T-cell (primary cell): ENCODE results near the gene ALDH4A1. TPM values are rescaled to one million over a fixed set of nuclear protein-coding genes. Genes with fewer than 3 reads are reported as not detected.

ENCODE experiments used
- ATAC-seq, 4 experiments: fragments of 200-7000 bp in 3 of 4; fragments of 150-1000 bp in 1 of 4; cut with Tn5 transposase; replicated peaks in 1 of 4; 1 replicate in 3 of 4; 2 replicates in 1 of 4; pipeline ENCODE4 v1.10.0; 2021; ENCODE audit warnings: moderate library complexity in 3 of 4, mild to moderate bottlenecking in 2 of 4, moderate number of reproducible peaks in 1 of 4
- CTCF ChIA-PET, 2 donors: fragments of 300-600 bp; sonication (Branson Sonifier 250); formaldehyde crosslinking; loops; one replicate each; lab custom pipeline; 2022; ENCODE audit warnings: antibody characterized with exemption in 2 of 2; lab: Charles Lee
- POLR2A ChIA-PET, 2 donors: fragments of 300-600 bp; sonication (Branson Sonifier 250); formaldehyde crosslinking; loops; one replicate each; lab custom pipeline; 2022; ENCODE audit warnings: antibody characterized with exemption in 2 of 2; lab: Charles Lee
- DNase-seq, 35 experiments: peaks; one replicate each; pipeline versions ENCODE4 v3.0.0 to v3.0.0-alpha.2; 2013 to 2023
- H3K27ac ChIP-seq: one replicate; pipeline ENCODE4 v1.5.1; 2013; ENCODE audit warnings: low read length
- H3K27me3 ChIP-seq, 2 experiments: replicated peaks in 1 of 2; 1 replicate in 1 of 2; 2 replicates in 1 of 2; pipeline versions ENCODE4 v1.6.1 to v1.7.0; 2013; ENCODE audit warnings: low read length in 1 of 2, mixed read lengths in 1 of 2; ENCODE audit not compliant: control insufficient read depth in 2 of 2, insufficient read depth in 2 of 2; ENCODE audit errors: extremely low read depth in 1 of 2
- H3K36me3 ChIP-seq, 2 donors: 1 replicate in 1 of 2; 2 replicates in 1 of 2; pipeline versions ENCODE4 v1.6.1 to v1.7.0; 2013; ENCODE audit warnings: low read length in 1 of 2; ENCODE audit not compliant: control insufficient read depth in 2 of 2, insufficient read depth in 1 of 2; ENCODE audit errors: extremely low read depth in 1 of 2
- H3K4me1 ChIP-seq, 2 experiments: 1 replicate in 1 of 2; 2 replicates in 1 of 2; pipeline versions ENCODE4 v1.6.1 to v1.7.0; 2013; ENCODE audit warnings: low read length in 2 of 2, mixed read lengths in 1 of 2; ENCODE audit not compliant: insufficient read depth in 2 of 2, control insufficient read depth in 1 of 2; ENCODE audit errors: extremely low read depth in 1 of 2
- H3K4me3 ChIP-seq, 2 donors: 1 replicate in 1 of 2; 2 replicates in 1 of 2; pipeline versions ENCODE4 v1.5.1 to v1.7.0; 2013; ENCODE audit warnings: mild to moderate bottlenecking in 2 of 2, low read length in 1 of 2, moderate library complexity in 1 of 2; ENCODE audit not compliant: control insufficient read depth in 1 of 2; ENCODE audit errors: extremely low read depth in 1 of 2
- H3K9me3 ChIP-seq: 2 replicates; pipeline ENCODE4 v1.7.0; 2013
- H3K27ac Mint-ChIP-seq, 2 donors: one replicate each; pipeline ENCODE4 v1.8.0; 2020 to 2021; ENCODE audit warnings: mild to moderate bottlenecking in 2 of 2, mixed read lengths in 2 of 2
- H3K27me3 Mint-ChIP-seq, 2 donors: one replicate each; pipeline ENCODE4 v1.8.0; 2021 to 2022; ENCODE audit warnings: mixed read lengths in 2 of 2
- H3K36me3 Mint-ChIP-seq: one replicate; pipeline ENCODE4 v1.8.0; 2021; ENCODE audit warnings: mixed read lengths
- H3K4me1 Mint-ChIP-seq, 3 donors: one replicate each; pipeline ENCODE4 v1.8.0; 2020 to 2022; ENCODE audit warnings: mixed read lengths in 3 of 3, mild to moderate bottlenecking in 1 of 3
- H3K4me3 Mint-ChIP-seq, 3 donors: one replicate each; pipeline ENCODE4 v1.8.0; 2020 to 2022; ENCODE audit warnings: mild to moderate bottlenecking in 3 of 3, mixed read lengths in 3 of 3, moderate library complexity in 3 of 3
- H3K9me3 Mint-ChIP-seq, 3 donors: one replicate each; pipeline ENCODE4 v1.8.0; 2020 to 2022; ENCODE audit warnings: mixed read lengths in 3 of 3
- WGBS: methylation state at CpG from one replicate; pipeline ENCODE4 v1.1.5; 2013; ENCODE audit warnings: missing lambda C conversion rate; ENCODE audit not compliant: insufficient coverage; 5-methylcytosine and 5-hydroxymethylcytosine counted together
- total RNA-seq, 35 experiments: library from RNA in 6 of 35; stranded (reverse) in 6 of 35; fragments of 120-200 nt in 1 of 35; gene quantifications; one replicate each; pipeline versions ENCODE4 v1.2.1 to v1.2.4 and lab custom pipeline; 2013 to 2026

Gene ALDH4A1, protein sequence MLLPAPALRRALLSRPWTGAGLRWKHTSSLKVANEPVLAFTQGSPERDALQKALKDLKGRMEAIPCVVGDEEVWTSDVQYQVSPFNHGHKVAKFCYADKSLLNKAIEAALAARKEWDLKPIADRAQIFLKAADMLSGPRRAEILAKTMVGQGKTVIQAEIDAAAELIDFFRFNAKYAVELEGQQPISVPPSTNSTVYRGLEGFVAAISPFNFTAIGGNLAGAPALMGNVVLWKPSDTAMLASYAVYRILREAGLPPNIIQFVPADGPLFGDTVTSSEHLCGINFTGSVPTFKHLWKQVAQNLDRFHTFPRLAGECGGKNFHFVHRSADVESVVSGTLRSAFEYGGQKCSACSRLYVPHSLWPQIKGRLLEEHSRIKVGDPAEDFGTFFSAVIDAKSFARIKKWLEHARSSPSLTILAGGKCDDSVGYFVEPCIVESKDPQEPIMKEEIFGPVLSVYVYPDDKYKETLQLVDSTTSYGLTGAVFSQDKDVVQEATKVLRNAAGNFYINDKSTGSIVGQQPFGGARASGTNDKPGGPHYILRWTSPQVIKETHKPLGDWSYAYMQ
- total RNA-seq (1 to 10 TPM in 4 of 5 donors, under 1 TPM in 1; 0.85 to 2.8 (median 2.2) TPM), total RNA-seq (lab: John Stamatoyannopoulos, UW) (0.84 to 7.9 (median 2.8) reads per million in 29 experiments)
- 1.1 TPM for total RNA-seq (2013)

DNA sequence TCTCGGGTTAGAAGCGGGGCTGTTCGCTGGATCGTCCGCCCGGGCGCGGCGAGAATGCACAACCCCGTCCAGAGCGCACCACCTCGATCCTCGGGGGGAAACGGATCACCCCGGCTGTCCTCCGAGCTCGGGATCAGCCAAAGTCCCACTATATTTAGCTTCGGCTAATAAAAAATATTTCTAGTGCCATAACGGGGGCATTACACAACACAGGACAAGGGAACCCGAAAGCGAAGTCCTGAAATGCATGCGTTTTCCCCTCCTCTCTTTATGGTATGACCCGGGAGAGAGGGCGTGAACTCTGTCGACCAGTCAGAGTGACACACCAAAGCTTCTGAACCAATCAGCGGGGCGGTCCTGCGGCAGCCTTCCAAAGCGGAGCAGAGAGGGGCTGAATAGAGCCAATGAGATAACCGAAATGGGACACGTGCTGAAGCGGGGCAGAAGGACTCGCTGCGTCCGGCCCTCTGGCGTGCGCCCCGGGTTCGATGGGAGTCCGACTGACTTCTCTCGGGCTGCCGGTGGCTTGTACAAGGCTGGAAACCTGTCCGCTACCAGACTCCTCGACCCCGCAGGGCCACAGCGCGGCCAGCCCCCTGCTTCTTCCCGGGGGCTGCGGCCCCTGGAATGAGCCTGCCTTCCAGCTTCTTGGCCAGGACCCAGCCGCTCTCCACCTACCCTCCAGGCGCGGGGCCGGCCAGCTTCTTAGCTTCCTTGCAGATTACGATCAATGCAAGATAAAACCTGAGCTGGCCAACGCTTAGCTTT is at the start of gene ALDH4A1:
ALDH4A1 (minus strand) TSS at position 33 of the 768 bp plus-strand sequence; CDS start at position 1, 32 bp downstream.
- Mint-ChIP-seq H3K27me3 (no peaks in the 10 kb centered on the region), H3K4me1 (peaks cover 30 to 47% (median 36%) of the 10 kb centered on the region in 3 donors), H3K36me3 (peaks cover under 1% of the 10 kb centered on the region), H3K9me3 (no peaks in the 10 kb centered on the region), H3K4me3 (peak within 1 kb of the TSS; percentile 88 to 91 (median 88)), H3K27ac (peak within 1 kb of the TSS; percentile 96 to 99)
- DNase-seq (peak; percentile 79 to 97 (median 92)), ATAC-seq (peak; percentile 95 to 98 (median 97))
- H3K27ac ChIP-seq: peak within 1 kb of the TSS; percentile 75
- no peaks in the 10 kb centered on the region for H3K9me3 ChIP-seq
- peak within 1 kb of the TSS; percentile 75 to 77 for H3K4me3 ChIP-seq
- H3K36me3 ChIP-seq: peaks cover 2 to 24% of the 10 kb centered on the region in 2 donors
- H3K27me3 ChIP-seq: no peaks in the 10 kb centered on the region
- WGBS: under 1% methylated on average over 48 of the region's 55 CpGs
- CTCF ChIA-PET: interaction anchor here in 1 of 2 donors (1.0 to 1.8 kb wide), 6 partner anchors 10 to 211 kb away, joined by 3 to 14 read pairs (median 5); partner anchors contain the start of gene IFFO2
- POLR2A ChIA-PET: interaction anchor here in 1 of 2 donors (0.6 to 1.0 kb wide), 3 partner anchors 14 to 300 kb away, joined by 3 to 5 read pairs (median 5); partner anchors contain the start of gene IFFO2
- peaks cover 16 to 33% of the 10 kb centered on the region in 2 experiments for H3K4me1 ChIP-seq

DNA sequence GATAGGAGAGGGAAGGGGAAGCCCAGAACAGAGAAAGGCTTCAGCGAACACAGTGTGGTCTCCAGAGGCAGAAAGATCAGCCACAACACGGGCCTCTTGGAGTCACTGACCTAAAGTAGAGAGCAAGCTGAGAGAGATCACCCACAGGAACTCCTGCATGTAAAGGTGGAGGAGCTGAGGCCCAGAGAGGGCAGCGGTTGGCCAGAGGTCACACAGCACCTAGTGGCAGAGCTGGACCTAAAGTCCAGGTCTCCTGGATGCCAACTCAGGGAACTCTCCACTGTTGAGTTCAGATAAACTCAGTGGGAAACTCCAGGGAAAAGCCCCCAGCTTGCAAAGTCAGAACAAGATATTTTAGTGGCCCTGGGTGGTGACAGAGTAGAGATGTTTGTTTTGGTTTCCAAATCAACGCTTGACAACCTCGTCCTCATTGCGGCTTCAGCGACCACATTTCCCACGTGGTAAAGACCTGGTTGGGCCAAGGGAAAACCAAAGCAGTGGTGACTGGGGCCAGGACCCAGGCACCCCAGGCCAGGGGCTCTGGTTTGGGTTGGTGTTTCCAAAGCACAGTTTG is 49.5 kb upstream of the ALDH4A1 start:
- ATAC-seq (peak in 3 of 4 experiments; percentile 11 to 56 (median 20)), DNase-seq (peak in 34 of 35 experiments; percentile 55 to 94 (median 76))
- Mint-ChIP-seq H3K9me3 (no peaks in the 10 kb centered on the region), H3K27me3 (no peaks in the 10 kb centered on the region), H3K36me3 (peaks cover 4% of the 10 kb centered on the region), H3K4me3 (peak overlapping the region; percentile 88 to 90 (median 89)), H3K4me1 (peaks cover 82 to 86% (median 84%) of the 10 kb centered on the region in 3 donors), H3K27ac (peak overlapping the region; percentile 99)
- H3K9me3 ChIP-seq: no peaks in the 10 kb centered on the region
- 4% methylated on average over 8 of the region's 8 CpGs for WGBS
- H3K36me3 ChIP-seq: no peaks in the 10 kb centered on the region
- CTCF ChIA-PET: interaction anchor here in 1 of 2 donors (1.0 to 2.6 kb wide), 4 partner anchors 26 to 45 kb away, joined by 3 to 9 read pairs (median 9); no protein-coding TSS in a partner anchor
- no peaks in the 10 kb centered on the region for H3K27me3 ChIP-seq
- peak overlapping the region; percentile 48 to 55 for H3K4me3 ChIP-seq
- POLR2A ChIA-PET: interaction anchor here in 1 of 2 donors (0.9 kb wide), 1 partner anchor 25 kb away, joined by 6 read pairs; no protein-coding TSS in a partner anchor
- peaks cover 66 to 82% of the 10 kb centered on the region in 2 experiments for H3K4me1 ChIP-seq
- H3K27ac ChIP-seq: peak overlapping the region; percentile 100

DNA sequence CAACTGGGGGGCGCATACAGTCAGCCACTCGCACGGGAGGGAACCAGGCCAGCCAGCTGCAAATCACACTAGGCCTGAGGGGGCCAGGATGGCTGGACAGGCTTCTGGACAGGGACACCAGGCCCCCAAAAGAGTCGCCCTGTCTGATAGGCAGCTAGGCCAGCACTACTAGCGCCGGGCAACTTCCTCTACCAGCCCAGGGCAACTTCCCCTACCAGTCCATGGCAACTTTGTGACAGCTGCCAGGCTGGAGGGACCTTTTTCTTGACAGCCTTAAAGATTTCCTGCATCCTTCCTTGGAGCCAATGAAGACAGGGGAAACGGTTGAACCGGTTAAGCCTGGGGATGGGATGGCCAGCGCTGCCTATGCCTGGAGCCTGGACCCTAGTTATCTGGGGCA is 49.1 kb upstream of the ALDH4A1 start:
- H3K36me3 Mint-ChIP-seq: peaks cover 4% of the 10 kb centered on the region
- no peaks in the 10 kb centered on the region for H3K27me3 Mint-ChIP-seq
- H3K27ac Mint-ChIP-seq: peak overlapping the region; percentile 99
- H3K27me3 ChIP-seq: no peaks in the 10 kb centered on the region
- peak in 13 of 35 experiments; percentile 12 to 47 (median 23) for DNase-seq
- 24% methylated on average over 7 of the region's 9 CpGs for WGBS
- peak overlapping the region; percentile 48 to 55 for H3K4me3 ChIP-seq
- H3K4me3 Mint-ChIP-seq: peak overlapping the region; percentile 88 to 90 (median 89)
- H3K36me3 ChIP-seq: no peaks in the 10 kb centered on the region
- peak overlapping the region; percentile 100 for H3K27ac ChIP-seq
- no peaks in the 10 kb centered on the region for H3K9me3 Mint-ChIP-seq
- POLR2A ChIA-PET: interaction anchor here in 1 of 2 donors (0.9 kb wide), 1 partner anchor 24 kb away, joined by 6 read pairs; no protein-coding TSS in a partner anchor
- H3K4me1 ChIP-seq: peaks cover 68 to 85% of the 10 kb centered on the region in 2 experiments
- CTCF ChIA-PET: interaction anchor here in 1 of 2 donors (1.7 to 2.6 kb wide), 4 partner anchors 24 to 44 kb away, joined by 8 to 9 read pairs (median 9); no protein-coding TSS in a partner anchor
- ATAC-seq: no peak
- no peaks in the 10 kb centered on the region for H3K9me3 ChIP-seq
- peaks cover 87 to 89% (median 88%) of the 10 kb centered on the region in 3 donors for H3K4me1 Mint-ChIP-seq

DNA sequence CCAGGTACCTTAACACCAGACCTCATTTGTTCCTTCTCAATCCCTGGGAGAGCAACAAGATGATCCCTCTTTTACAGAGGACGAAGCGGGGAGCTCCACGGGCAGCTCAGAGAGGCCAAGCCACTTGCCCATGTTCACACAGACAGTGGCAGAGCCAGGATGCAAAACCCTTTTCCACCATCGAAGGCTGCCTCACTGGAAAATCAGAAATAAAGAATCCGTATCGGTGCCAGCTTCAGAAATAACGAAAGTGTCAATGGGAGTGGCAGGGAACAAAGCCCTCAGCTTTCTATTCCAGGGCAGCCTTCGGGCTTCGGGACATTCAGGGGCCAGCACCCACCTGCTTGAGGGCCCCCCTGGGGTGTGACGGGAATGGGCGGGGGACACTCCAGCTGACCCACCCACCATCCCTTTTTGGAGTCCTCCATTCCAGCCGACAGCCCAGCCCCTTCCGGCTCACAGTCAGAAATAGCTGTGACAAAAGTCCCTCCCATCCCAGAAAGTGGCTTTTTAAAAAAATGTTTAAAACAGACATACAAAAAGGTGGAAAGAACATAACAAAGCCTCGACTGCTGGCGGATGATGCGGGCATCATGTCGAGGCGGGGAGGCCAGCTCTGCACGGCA is 48.2 kb upstream of the ALDH4A1 start:
- ATAC-seq (no peak), DNase-seq (peak in 3 of 35 experiments; percentile 17 to 59 (median 17))
- H3K27me3 ChIP-seq: no peaks in the 10 kb centered on the region
- peak overlapping the region; percentile 100 for H3K27ac ChIP-seq
- H3K9me3 ChIP-seq: no peaks in the 10 kb centered on the region
- 21% methylated on average over 8 of the region's 19 CpGs for WGBS
- H3K4me1 ChIP-seq: peaks cover 70 to 94% of the 10 kb centered on the region in 2 experiments
- Mint-ChIP-seq H3K27ac (peak overlapping the region; percentile 99), H3K27me3 (no peaks in the 10 kb centered on the region), H3K36me3 (peaks cover 4% of the 10 kb centered on the region), H3K4me3 (peak overlapping the region; percentile 88 to 90 (median 89)), H3K4me1 (peaks cover 93 to 95% (median 94%) of the 10 kb centered on the region in 3 donors), H3K9me3 (no peaks in the 10 kb centered on the region)
- no peaks in the 10 kb centered on the region for H3K36me3 ChIP-seq
- ChIA-PET POLR2A (interaction anchor here (0.5 to 1.2 kb wide), 3 partner anchors 14 to 23 kb away, joined by 3 to 13 read pairs (median 5); no protein-coding TSS in a partner anchor), CTCF (interaction anchor here (0.9 to 2.6 kb wide), 6 partner anchors 23 to 68 kb away, joined by 3 to 9 read pairs (median 8); no protein-coding TSS in a partner anchor)
- peak overlapping the region; percentile 48 to 55 for H3K4me3 ChIP-seq
